Kidney tubule cell (primary cell): Measurements from ENCODE around the gene PSG3.
"Not testable (repeated sequence)": the region's sequence is repeated elsewhere in the genome, so short reads cannot be mapped to it uniquely, and the experiment has no call there.

ENCODE experiments used
- DNase-seq: peaks from one replicate; pipeline ENCODE4 v3.0.0-alpha.2; 2018; ENCODE audit warnings: low spot score

Gene PSG3

GRCh38 chr19:42695811-42696503 lies 44.3 kb downstream of the PSG3 start:
- no peak for DNase-seq

DNA sequence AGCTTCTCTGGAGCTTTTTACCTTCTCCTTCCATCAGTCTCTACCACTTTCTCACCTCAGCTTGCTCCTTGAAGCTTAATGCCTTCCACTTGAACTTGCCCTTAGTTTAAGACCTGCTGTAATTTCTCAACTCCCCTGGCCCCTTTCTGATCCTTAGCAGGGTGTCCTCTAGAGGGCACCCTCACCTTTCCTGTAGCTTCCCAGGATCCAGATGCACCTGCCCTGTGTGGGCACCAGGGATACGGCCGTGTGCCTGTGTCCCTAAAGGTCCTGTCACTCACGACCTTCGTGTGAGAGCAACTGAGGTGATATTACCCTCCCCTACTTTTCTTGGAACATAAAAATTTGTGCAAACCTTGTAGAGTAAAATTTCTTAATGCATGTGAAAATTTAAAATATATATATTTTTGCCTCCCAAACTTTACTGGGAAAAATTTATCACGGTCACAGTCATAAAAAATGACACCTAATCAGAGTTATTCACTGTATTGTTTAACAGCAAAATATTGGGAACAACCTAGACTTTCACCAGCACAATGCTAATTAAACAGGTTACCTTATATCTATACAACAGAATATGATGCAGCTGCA lies 46.4 kb downstream of the PSG3 start:
- DNase-seq: peak; percentile 71

GRCh38 chr19:42683917-42684513 lies 56.3 kb downstream of the PSG3 start:
- DNase-seq: peak; percentile 29

GRCh38 chr19:42676326-42676725 lies 64.0 kb downstream of the PSG3 start:
- DNase-seq: not testable (repeated sequence)

GRCh38 chr19:42674549-42674948 lies 65.7 kb downstream of the PSG3 start:
- DNase-seq: peak; percentile 15
